ENCODE data around the gene DEFB129. TPM values are rescaled to one million over a fixed set of nuclear protein-coding genes. Genes with fewer than 3 reads are reported as not detected.

The DEFB129 gene
- total RNA-seq, 1 donor, result not detected

DNA sequence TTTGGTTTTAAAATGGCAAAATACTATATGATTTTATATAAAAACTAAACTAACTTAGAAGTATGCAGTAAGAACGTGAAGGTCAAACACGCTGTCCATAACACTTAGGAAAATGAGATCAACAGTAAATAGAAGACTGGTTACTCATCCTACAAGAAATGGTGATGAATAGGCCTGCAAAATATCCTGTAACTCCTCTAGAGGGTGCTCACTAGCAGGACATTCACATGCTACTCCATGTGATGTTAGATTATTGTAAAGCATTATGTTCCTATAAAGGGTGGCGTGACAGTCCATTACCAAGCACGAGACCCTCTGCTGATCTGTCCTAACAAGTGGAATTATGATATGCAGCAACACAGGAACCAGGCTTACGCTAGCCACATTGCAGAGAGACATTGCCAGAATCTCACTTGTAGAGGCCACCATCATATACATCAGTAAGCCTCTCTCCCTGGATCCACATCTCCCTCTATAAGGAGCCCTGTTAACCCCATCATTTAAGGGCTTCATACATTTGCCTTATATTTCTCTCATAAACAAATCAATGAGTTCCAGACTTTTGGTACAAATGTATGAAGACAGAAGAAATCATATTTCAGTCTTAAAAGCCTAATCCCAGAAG lies 18.0 kb upstream of the DEFB129 start:
- peak; percentile 76 for DNase-seq (ENCODE audit: low read depth)
- no peak overlapping the region for H3K4me3 ChIP-seq (ENCODE audit: low read depth, low read length)
- TF ChIP-seq, protein P1, sequence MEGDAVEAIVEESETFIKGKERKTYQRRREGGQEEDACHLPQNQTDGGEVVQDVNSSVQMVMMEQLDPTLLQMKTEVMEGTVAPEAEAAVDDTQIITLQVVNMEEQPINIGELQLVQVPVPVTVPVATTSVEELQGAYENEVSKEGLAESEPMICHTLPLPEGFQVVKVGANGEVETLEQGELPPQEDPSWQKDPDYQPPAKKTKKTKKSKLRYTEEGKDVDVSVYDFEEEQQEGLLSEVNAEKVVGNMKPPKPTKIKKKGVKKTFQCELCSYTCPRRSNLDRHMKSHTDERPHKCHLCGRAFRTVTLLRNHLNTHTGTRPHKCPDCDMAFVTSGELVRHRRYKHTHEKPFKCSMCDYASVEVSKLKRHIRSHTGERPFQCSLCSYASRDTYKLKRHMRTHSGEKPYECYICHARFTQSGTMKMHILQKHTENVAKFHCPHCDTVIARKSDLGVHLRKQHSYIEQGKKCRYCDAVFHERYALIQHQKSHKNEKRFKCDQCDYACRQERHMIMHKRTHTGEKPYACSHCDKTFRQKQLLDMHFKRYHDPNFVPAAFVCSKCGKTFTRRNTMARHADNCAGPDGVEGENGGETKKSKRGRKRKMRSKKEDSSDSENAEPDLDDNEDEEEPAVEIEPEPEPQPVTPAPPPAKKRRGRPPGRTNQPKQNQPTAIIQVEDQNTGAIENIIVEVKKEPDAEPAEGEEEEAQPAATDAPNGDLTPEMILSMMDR (IDR thresholded peaks at IDR 0.05; ENCODE audit: insufficient read depth, low read depth, low read length), result peak; percentile 70

DNA sequence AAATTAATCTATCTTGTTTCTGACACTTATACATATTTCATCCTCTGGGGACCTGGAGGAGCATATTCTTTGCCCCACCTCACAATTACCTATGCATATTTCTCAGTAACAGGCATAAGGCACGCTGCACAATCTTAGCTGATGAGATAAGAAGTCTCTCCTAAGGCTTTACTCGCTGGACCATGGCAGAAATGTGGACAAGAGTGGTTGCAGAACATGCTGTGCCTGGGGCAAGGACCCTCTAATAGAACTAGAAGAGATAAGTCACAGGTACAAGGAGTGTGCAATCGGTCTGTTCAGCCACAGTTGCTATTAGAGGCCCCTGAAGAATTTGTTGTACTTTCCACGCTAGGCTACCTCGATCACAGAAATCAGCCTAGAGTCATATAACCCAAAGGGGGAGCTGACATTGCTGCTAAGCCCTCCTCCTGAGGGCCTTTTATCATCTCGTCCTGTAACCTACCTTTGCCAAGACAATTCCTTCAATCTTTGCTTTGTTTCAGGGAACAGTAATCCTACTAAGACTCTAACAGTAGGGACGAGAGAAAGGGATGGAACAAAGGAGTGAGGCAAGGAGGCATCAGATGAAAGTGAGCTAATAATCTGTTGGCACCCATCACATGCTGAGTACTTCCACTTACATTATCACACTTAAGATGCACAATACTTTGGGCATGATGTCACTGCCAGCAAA lies 16.1 kb upstream of the DEFB129 start:
- DNase-seq (ENCODE audit: low read depth), result no peak
- TF ChIP-seq, protein P1 (IDR thresholded peaks at IDR 0.05; ENCODE audit: insufficient read depth, low read depth, low read length), result no peak
- no peak overlapping the region for H3K4me3 ChIP-seq (ENCODE audit: low read depth, low read length)

DNA sequence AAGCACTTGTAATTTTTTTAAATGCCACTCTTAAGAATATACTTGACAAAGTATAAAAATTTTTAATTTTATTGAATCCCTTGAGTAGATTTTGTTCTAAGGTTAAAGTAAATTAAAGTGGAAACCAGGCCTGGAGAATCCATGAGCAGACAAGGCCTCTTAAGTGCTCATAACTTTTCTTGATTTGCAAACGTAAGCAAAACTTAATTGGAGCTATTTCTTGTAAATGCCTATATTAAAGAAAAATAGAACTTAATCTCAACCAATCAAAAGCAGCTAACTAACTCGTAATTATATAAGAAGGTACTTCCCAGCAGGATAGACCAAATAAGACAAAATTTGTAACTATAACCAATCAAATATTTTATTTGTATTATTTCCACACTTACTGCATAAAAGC lies 12.7 kb upstream of the DEFB129 start:
- DNase-seq (ENCODE audit: low read depth), result no peak
- TF ChIP-seq, protein P1 (IDR thresholded peaks at IDR 0.05; ENCODE audit: insufficient read depth, low read depth, low read length), result no peak
- no peak overlapping the region for H3K4me3 ChIP-seq (ENCODE audit: low read depth, low read length)

DNA sequence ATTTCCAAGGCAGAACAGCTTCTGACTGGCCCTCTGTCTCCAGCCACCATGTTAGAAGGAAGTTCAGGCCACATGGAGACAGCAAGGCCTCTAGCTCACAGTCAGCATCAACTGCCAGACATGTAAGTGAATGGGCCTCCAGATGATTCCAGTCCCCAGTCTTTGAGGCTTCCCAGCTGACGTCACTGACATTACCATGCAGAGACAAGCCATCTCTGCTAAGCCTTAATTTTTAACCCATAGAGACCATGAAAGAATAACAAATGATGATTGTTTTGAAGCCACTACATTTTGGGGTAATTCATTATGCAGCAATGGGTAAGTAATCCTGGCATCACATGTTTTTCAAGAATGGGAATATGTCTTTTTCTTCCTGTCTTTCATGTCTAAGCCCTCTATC lies 11.3 kb upstream of the DEFB129 start:
- no peak for DNase-seq (ENCODE audit: low read depth)
- H3K4me3 ChIP-seq (ENCODE audit: low read depth, low read length), result no peak overlapping the region
- TF ChIP-seq, protein P1 (IDR thresholded peaks at IDR 0.05; ENCODE audit: insufficient read depth, low read depth, low read length), result no peak

DNA sequence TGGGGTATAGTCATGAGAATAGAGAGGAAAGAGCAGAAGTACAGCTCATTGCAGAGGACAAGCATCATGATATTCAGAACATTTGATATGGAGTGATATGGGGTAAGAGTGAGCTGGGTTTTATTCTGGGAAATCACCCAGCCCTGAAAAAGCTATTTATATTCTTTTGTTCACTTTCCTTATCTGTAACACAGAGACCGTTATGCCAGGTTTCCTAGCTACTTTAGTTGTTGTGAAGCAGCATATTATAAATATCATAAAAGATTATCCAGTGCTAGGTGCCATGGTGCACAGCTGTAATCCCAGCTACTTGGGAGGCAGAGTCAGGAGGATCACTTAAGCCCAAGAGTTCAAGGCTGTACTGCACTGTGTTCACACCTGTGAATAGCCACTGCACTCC lies 9.8 kb upstream of the DEFB129 start:
- no peak overlapping the region for H3K4me3 ChIP-seq (ENCODE audit: low read depth, low read length)
- no peak for DNase-seq (ENCODE audit: low read depth)
- TF ChIP-seq, protein P1 (IDR thresholded peaks at IDR 0.05; ENCODE audit: insufficient read depth, low read depth, low read length), result no peak

DNA sequence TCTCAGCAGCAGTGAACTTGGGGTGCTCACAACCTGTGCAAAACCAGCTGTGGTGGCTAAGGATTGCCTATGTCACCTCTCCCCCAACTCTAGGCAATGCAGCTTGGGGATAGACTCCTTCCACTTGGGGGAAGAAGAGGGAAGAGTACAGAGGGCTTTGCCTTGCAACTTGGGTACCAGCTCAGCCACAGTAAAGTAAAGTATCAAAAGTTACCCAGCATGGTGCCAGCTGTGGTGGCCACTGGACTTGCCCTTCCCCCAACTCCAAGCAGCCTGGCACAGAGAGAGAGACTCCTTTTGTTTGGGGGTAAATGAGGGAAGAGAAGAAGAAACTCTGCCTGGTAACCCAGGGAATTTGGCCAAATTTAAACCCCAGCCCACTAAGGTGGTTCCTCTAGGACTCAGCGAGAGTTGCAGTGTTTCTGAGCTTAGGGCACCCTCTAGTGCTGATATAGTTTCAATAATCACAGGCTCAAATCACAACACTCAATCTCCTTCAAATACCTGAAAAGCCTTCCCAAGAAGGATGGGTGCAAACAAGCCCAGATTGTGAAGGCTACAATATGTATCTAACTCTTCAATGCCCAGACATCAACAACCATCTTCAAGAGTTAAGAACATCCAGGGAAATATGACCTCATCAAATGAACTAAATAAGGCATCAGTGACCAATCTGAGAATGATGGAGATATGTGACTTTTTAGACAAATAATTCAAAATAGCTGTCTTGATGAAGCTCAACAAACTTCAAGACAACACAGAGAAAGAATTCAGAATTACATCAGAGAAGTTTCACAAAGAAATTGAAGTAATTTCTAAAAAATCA lies 7.6 kb upstream of the DEFB129 start:
- TF ChIP-seq, protein P1 (IDR thresholded peaks at IDR 0.05; ENCODE audit: insufficient read depth, low read depth, low read length), result peak; percentile 44
- H3K4me3 ChIP-seq (ENCODE audit: low read depth, low read length), result no peak overlapping the region
- DNase-seq (ENCODE audit: low read depth), result peak; percentile 28
